OCI-LY3 (cell line): Measurements from ENCODE around the gene CDH23.

Experiments
- H2AFZ ChIP-seq: fragments of 200-600, 300-600 bp; shearing (Covaris generic); 2 replicates; pipeline ENCODE4 v1.6.0; 2014; ENCODE audit warnings: antibody characterized with exemption, low read depth, low read length
- H3K27ac ChIP-seq: fragments of 200-600, 300-600 bp; sonication (generic); 2 replicates; pipeline ENCODE4 v1.5.1; 2014; ENCODE audit warnings: mild to moderate bottlenecking, low read length, moderate library complexity, mixed read lengths
- H3K27me3 ChIP-seq: fragments of 200-600, 300-600 bp; sonication (generic); 2 replicates; pipeline ENCODE4 v1.6.1; 2014; ENCODE audit warnings: low read depth, low read length, mixed read lengths
- H3K36me3 ChIP-seq: fragments of 200-600, 300-600 bp; sonication (generic); replicated peaks from 2 replicates; pipeline ENCODE3; 2014; ENCODE audit warnings: low read depth, low read length, mixed read lengths
- H3K4me1 ChIP-seq: fragments of 300-600, 200-600 bp; sonication (generic); 2 replicates; pipeline ENCODE4 v1.6.1; 2014; ENCODE audit warnings: low read length, mixed read lengths
- H3K4me2 ChIP-seq: fragments of 200-600, 300-600 bp; sonication (generic); 2 replicates; pipeline ENCODE4 v1.6.1; 2014; ENCODE audit warnings: low read length, mixed read lengths
- H3K4me3 ChIP-seq: fragments of 300-600, 200-600 bp; sonication (generic); 2 replicates; pipeline ENCODE4 v1.5.1; 2014; ENCODE audit warnings: antibody characterized with exemption, mild to moderate bottlenecking, low read length, moderate library complexity
- H3K79me2 ChIP-seq: fragments of 300-600, 200-600 bp; shearing (Covaris generic); 2 replicates; pipeline ENCODE4 v1.6.1; 2014; ENCODE audit warnings: mild to moderate bottlenecking, low read length, mixed read lengths
- H3K9ac ChIP-seq: fragments of 300-600, 200-600 bp; shearing (Covaris generic); 2 replicates; pipeline ENCODE4 v1.6.0; 2014; ENCODE audit warnings: mild to moderate bottlenecking, low read length, moderate library complexity
- H3K9me3 ChIP-seq: fragments of 200-600, 300-600 bp; shearing (Covaris generic); 2 replicates; pipeline ENCODE4 v1.6.1; 2014; ENCODE audit warnings: low read length, mixed read lengths; ENCODE audit not compliant: insufficient read depth
- H4K20me1 ChIP-seq: fragments of 200-600, 300-600 bp; sonication (generic); 2 replicates; pipeline ENCODE4 v1.6.1; 2016; ENCODE audit warnings: low read length, mixed read lengths; ENCODE audit not compliant: insufficient read depth
- EZH2phosphoT487 ChIP-seq: fragments of 200-600 bp; shearing (Covaris generic); IDR thresholded peaks from 2 replicates; pipeline ENCODE4 v1.6.1; 2018; ENCODE audit warnings: antibody characterized with exemption, mixed run types, low read depth
- TF ChIP-seq, protein P1 (sequence below): fragments of 200-600, 300-600 bp; sonication (generic); IDR thresholded peaks from 2 replicates; pipeline ENCODE4 v1.5.1; 2014; ENCODE audit warnings: antibody characterized with exemption, low read length, low read depth

Gene CDH23

GRCh38 chr10:71378336-71379117, 18.2 kb upstream of the CDH23 start:
- peaks cover 6% of the 10 kb centered on the region; the same call in 1 of the 2 replicates for H3K79me2 ChIP-seq
- H3K4me3 ChIP-seq = peak overlapping the region; percentile 45
- H3K4me2 ChIP-seq = peak overlapping the region; percentile 65
- TF ChIP-seq, protein P1, sequence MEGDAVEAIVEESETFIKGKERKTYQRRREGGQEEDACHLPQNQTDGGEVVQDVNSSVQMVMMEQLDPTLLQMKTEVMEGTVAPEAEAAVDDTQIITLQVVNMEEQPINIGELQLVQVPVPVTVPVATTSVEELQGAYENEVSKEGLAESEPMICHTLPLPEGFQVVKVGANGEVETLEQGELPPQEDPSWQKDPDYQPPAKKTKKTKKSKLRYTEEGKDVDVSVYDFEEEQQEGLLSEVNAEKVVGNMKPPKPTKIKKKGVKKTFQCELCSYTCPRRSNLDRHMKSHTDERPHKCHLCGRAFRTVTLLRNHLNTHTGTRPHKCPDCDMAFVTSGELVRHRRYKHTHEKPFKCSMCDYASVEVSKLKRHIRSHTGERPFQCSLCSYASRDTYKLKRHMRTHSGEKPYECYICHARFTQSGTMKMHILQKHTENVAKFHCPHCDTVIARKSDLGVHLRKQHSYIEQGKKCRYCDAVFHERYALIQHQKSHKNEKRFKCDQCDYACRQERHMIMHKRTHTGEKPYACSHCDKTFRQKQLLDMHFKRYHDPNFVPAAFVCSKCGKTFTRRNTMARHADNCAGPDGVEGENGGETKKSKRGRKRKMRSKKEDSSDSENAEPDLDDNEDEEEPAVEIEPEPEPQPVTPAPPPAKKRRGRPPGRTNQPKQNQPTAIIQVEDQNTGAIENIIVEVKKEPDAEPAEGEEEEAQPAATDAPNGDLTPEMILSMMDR = peak; percentile 20; the same call in 1 of the 2 replicates
- TF ChIP-seq EZH2phosphoT487 = no peak
- no peaks in the 10 kb centered on the region for H3K27me3 ChIP-seq
- H2AFZ ChIP-seq = peak overlapping the region; percentile 42
- peak overlapping the region; percentile 57 for H3K9ac ChIP-seq
- H3K27ac ChIP-seq = peak overlapping the region; percentile 87
- no peaks in the 10 kb centered on the region for H4K20me1 ChIP-seq
- H3K9me3 ChIP-seq = no peaks in the 10 kb centered on the region
- no peaks in the 10 kb centered on the region for H3K36me3 ChIP-seq
- peaks cover 56% of the 10 kb centered on the region for H3K4me1 ChIP-seq

GRCh38 chr10:71379118-71379766, 17.5 kb upstream of the CDH23 start:
- H3K4me2 ChIP-seq = peak overlapping the region; percentile 65
- H2AFZ ChIP-seq = peak overlapping the region; percentile 42; the same call in 1 of the 2 replicates
- no peaks in the 10 kb centered on the region for H3K9me3 ChIP-seq
- TF ChIP-seq, protein P1 = no peak
- no peak for TF ChIP-seq EZH2phosphoT487
- H3K79me2 ChIP-seq = peaks cover 6% of the 10 kb centered on the region; the same call in 1 of the 2 replicates
- peak overlapping the region; percentile 57 for H3K9ac ChIP-seq
- no peaks in the 10 kb centered on the region for H4K20me1 ChIP-seq
- no peaks in the 10 kb centered on the region for H3K36me3 ChIP-seq
- H3K27me3 ChIP-seq = no peaks in the 10 kb centered on the region
- peak overlapping the region; percentile 87 for H3K27ac ChIP-seq
- H3K4me1 ChIP-seq = peaks cover 54% of the 10 kb centered on the region
- H3K4me3 ChIP-seq = peak overlapping the region; percentile 45; the same call in 1 of the 2 replicates

GRCh38 chr10:71380841-71381240, 15.9 kb upstream of the CDH23 start:
- Histone ChIP-seq H3K9me3 (no peaks in the 10 kb centered on the region), H2AFZ (no peak overlapping the region), H3K36me3 (no peaks in the 10 kb centered on the region), H3K27me3 (no peaks in the 10 kb centered on the region), H3K4me2 (no peak overlapping the region), H3K79me2 (peaks cover 6% of the 10 kb centered on the region; the same call in 1 of the 2 replicates), H3K4me1 (peaks cover 43% of the 10 kb centered on the region), H3K9ac (no peak overlapping the region), H3K27ac (no peak overlapping the region), H4K20me1 (no peaks in the 10 kb centered on the region), H3K4me3 (no peak overlapping the region)
- TF ChIP-seq EZH2phosphoT487 = no peak
- TF ChIP-seq, protein P1 = no peak

DNA sequence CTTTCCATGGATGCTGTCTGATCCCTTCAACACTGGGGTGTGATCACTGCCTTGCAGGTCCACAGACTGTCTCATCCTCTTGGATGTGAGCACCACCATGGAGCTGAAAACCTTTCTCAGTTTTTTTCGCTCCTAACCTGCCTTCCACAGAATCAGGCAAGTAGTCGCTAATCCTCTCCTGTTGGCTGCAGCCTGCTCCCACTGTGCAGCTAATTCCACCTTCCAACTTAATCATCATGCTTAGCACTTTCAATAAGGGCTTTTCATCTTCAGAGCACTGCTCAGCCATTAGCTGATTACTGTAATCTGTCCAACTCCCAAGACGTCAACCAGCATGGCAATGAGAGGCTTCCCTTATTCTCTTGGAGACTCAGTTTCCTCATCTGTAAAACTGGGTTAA, 15.1 kb upstream of the CDH23 start:
- no peaks in the 10 kb centered on the region for H3K36me3 ChIP-seq
- peaks cover 35% of the 10 kb centered on the region for H3K4me1 ChIP-seq

More for the DNA sequence above, 15.1 kb upstream of the CDH23 start:
- Histone ChIP-seq H4K20me1 (no peaks in the 10 kb centered on the region), H3K4me2 (no peak overlapping the region), H3K9me3 (no peaks in the 10 kb centered on the region), H3K4me3 (no peak overlapping the region), H2AFZ (no peak overlapping the region), H3K27me3 (no peaks in the 10 kb centered on the region), H3K9ac (no peak overlapping the region), H3K27ac (no peak overlapping the region), H3K79me2 (peaks cover 6% of the 10 kb centered on the region; the same call in 1 of the 2 replicates)
- no peak for TF ChIP-seq EZH2phosphoT487
- TF ChIP-seq, protein P1 = no peak
